HCT116 (cell line): ENCODE results near the gene CYREN. TPM values are rescaled to one million over a fixed set of nuclear protein-coding genes. Genes with fewer than 3 reads are reported as not detected.

Experiments used
- ATAC-seq: fragments of 200-7000 bp; cut with Tn5 transposase; 2 replicates; pipeline ENCODE4 v1.9.1; 2020; ENCODE audit warnings: mild to moderate bottlenecking, moderate library complexity
- BruUV-seq: library from RNA; stranded (reverse); fragments of 400-500 nt; replicated peaks from 2 replicates; lab custom pipeline; 2021; lab: Mats Ljungman, UMichigan
- CTCF ChIA-PET: fragments of 300-600 bp; sonication (Branson Sonifier 250); formaldehyde crosslinking; loops from one replicate; lab custom pipeline; 2021; ENCODE audit warnings: antibody characterized with exemption; lab: Charles Lee
- POLR2A ChIA-PET: fragments of 300-600, 350-600 bp; sonication (Branson Sonifier 250); formaldehyde crosslinking; loops from one replicate; lab custom pipeline; 2021; ENCODE audit warnings: antibody characterized with exemption; lab: Charles Lee
- RAD21 ChIA-PET, 2 experiments: fragments of 300-600 bp; sonication (Branson Sonifier 250); formaldehyde crosslinking; loops; one replicate each; lab custom pipeline; 2023; ENCODE audit warnings: low total read pairs in 2 of 2; ENCODE audit not compliant: uncharacterized antibody in 2 of 2, unreplicated experiment in 2 of 2, low non-redundant PET in 1 of 2; lab: Charles Lee
- DNase-seq: peaks from one replicate; pipeline ENCODE4 v3.0.0-alpha.2; 2010; ENCODE audit warnings: low read depth, low spot score
- H2AFZ ChIP-seq: fragments of 200-600 bp; shearing (Covaris generic), sonication (generic); 2 replicates; pipeline ENCODE4 v1.6.1; 2017; ENCODE audit warnings: low read depth, mixed run types, mixed read lengths, antibody characterized with exemption, low read length; ENCODE audit not compliant: poor library complexity, severe bottlenecking
- H3K27ac ChIP-seq: 2 replicates; pipeline ENCODE4 v1.5.1; 2012; ENCODE audit warnings: low read depth, low read length
- H3K27me3 ChIP-seq: fragments of 200-600 bp; sonication (generic); 2 replicates; pipeline ENCODE4 v1.6.1; 2016; ENCODE audit warnings: mixed run types, low read length, mixed read lengths; ENCODE audit not compliant: insufficient read depth
- H3K36me3 ChIP-seq, 2 experiments: fragments of 200-500 bp in 1 of 2; fragments of 200-600 bp in 1 of 2; sonication (Bioruptor generic) in 1 of 2; sonication (generic) in 1 of 2; 2 replicates each; pipeline versions ENCODE4 v1.5.1 to v1.6.1; 2014 to 2016; ENCODE audit warnings: low read length in 2 of 2, inconsistent platforms in 1 of 2, mixed read lengths in 1 of 2, mixed run types in 1 of 2; ENCODE audit not compliant: insufficient read depth in 2 of 2, control insufficient read depth in 1 of 2
- H3K4me1 ChIP-seq, 2 experiments: fragments of 200-600 bp in 1 of 2; sonication (generic) in 1 of 2; 2 replicates each; pipeline versions ENCODE4 v1.5.1 to v1.6.1; 2012 to 2017; ENCODE audit warnings: low read length in 2 of 2, inconsistent platforms in 1 of 2, mild to moderate bottlenecking in 1 of 2, mixed read lengths in 1 of 2, mixed run types in 1 of 2, moderate library complexity in 1 of 2; ENCODE audit not compliant: insufficient read depth in 2 of 2, control insufficient read depth in 1 of 2
- H3K4me2 ChIP-seq: fragments of 200-600 bp; sonication (generic); 2 replicates; pipeline ENCODE4 v1.6.1; 2017; ENCODE audit warnings: mixed run types, low read length, mixed read lengths
- H3K4me3 ChIP-seq, 2 experiments: fragments of 200-600 bp in 1 of 2; sonication (generic) in 1 of 2; replicated peaks in 1 of 2; 2 replicates each; pipeline ENCODE4 v1.5.1; 2011 to 2016; ENCODE audit warnings: low read length in 2 of 2, control low read depth in 1 of 2, low read depth in 1 of 2, mild to moderate bottlenecking in 1 of 2, mixed read lengths in 1 of 2, mixed run types in 1 of 2
- H3K79me2 ChIP-seq: fragments of 200-600 bp; sonication (generic); 2 replicates; pipeline ENCODE4 v1.6.1; 2017; ENCODE audit warnings: mild to moderate bottlenecking, mixed run types, low read length, moderate library complexity, mixed read lengths; ENCODE audit not compliant: insufficient read depth
- H3K9ac ChIP-seq: fragments of 200-600 bp; sonication (generic); 2 replicates; pipeline ENCODE4 v1.6.1; 2016; ENCODE audit warnings: low read length, mixed read lengths
- H3K9me2 ChIP-seq: fragments of 200-600 bp; sonication (generic), shearing (Covaris generic); 2 replicates; pipeline ENCODE4 v1.6.1; 2017; ENCODE audit warnings: mixed run types, mild to moderate bottlenecking, moderate library complexity; ENCODE audit not compliant: insufficient read depth
- H3K9me3 ChIP-seq, 2 experiments: fragments of 200-500 bp in 1 of 2; fragments of 200-600 bp in 1 of 2; sonication (Bioruptor generic) in 1 of 2; sonication (generic) in 1 of 2; 2 replicates each; pipeline ENCODE4 v1.6.1; 2014 to 2017; ENCODE audit warnings: low read length in 2 of 2, mixed read lengths in 2 of 2, inconsistent platforms in 1 of 2, low read depth in 1 of 2, mild to moderate bottlenecking in 1 of 2, mixed run types in 1 of 2, moderate library complexity in 1 of 2; ENCODE audit not compliant: control insufficient read depth in 1 of 2, insufficient read depth in 1 of 2
- H4K20me1 ChIP-seq: fragments of 200-600 bp; sonication (generic), shearing (Covaris generic); 2 replicates; pipeline ENCODE4 v1.6.1; 2017; ENCODE audit warnings: mixed run types, mild to moderate bottlenecking, moderate library complexity; ENCODE audit not compliant: insufficient read depth
- ATF3 ChIP-seq: IDR thresholded peaks from 2 replicates; pipeline ENCODE4 v1.6.1; 2012
- CEBPB ChIP-seq: IDR thresholded peaks from 2 replicates; pipeline ENCODE4 v1.6.1; 2012; ENCODE audit warnings: low read depth
- EZH2 ChIP-seq: fragments of 200-600 bp; sonication (generic); IDR thresholded peaks from 2 replicates; pipeline ENCODE4 v1.6.1; 2017; ENCODE audit warnings: antibody characterized with exemption, mixed run types
- FOSL1 ChIP-seq: IDR thresholded peaks from 2 replicates; pipeline ENCODE4 v1.6.1; 2012; ENCODE audit warnings: low read depth
- JUND ChIP-seq: IDR thresholded peaks from 2 replicates; pipeline ENCODE4 v1.6.1; 2012
- POLR2A ChIP-seq: IDR thresholded peaks from 2 replicates; pipeline ENCODE4 v1.7.0; 2011; ENCODE audit warnings: borderline replicate concordance; ENCODE audit not compliant: insufficient read depth, insufficient read length; ENCODE audit errors: extremely low read depth
- RAD21 ChIP-seq: IDR thresholded peaks from 2 replicates; pipeline ENCODE4 v1.6.1; 2012; ENCODE audit warnings: low read depth, mild to moderate bottlenecking
- REST ChIP-seq: IDR thresholded peaks from 2 replicates; pipeline ENCODE4 v1.6.1; 2012; ENCODE audit warnings: low read depth
- SP1 ChIP-seq: IDR thresholded peaks from 2 replicates; pipeline ENCODE4 v1.6.1; 2012; ENCODE audit warnings: low read depth
- SRF ChIP-seq: IDR thresholded peaks from 2 replicates; pipeline ENCODE4 v1.6.1; 2012; ENCODE audit warnings: low read depth
- ZBTB33 ChIP-seq: IDR thresholded peaks from 2 replicates; pipeline ENCODE4 v1.6.1; 2011; ENCODE audit warnings: mild to moderate bottlenecking, low read length, moderate library complexity; ENCODE audit not compliant: insufficient replicate concordance; ENCODE audit errors: extremely low read depth
- ZNF274 ChIP-seq: fragments of 200-500 bp; sonication (Bioruptor generic); IDR thresholded peaks from 2 replicates; pipeline ENCODE4 v1.6.1; 2014; ENCODE audit warnings: mild to moderate bottlenecking, low read depth, low read length, inconsistent platforms
- intact Hi-C: fragments of 100-400 bp; cut with micrococcal nuclease; formaldehyde crosslinking; loops from 2 replicates; pipeline ENCODE4 v1.10.0; 2022
- total RNA-seq: library from RNA; stranded (reverse); gene quantifications from one replicate; pipeline ENCODE4 v1.2.1, GENCODE V29; 2021; ENCODE audit not compliant: unreplicated experiment

CYREN gene
- total RNA-seq, 1 experiment from 2014 or later, result 54.5 TPM

DNA sequence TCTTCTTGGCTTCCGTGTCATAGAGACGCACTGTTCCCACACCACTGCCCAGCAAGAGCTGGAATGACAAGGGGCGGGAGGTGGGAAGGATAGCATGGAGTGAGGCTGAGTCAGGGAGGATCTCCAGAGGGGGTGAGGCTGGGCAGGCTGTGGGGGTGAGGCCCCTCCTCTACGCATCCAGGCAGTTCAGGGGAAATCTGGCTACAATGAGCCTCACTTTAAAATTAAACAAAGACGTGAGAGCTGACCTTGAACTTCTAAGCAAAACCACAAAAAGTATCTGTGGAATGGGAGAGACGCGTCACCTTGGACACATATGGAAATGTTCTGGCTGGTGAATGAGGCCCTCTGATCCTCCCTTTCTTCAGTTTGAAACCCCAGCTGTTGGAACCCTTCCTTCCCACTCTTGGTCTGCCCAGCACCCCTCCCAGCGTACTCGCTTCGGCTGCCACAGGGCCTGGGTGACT is 23.1 kb upstream of the CYREN start:
- CTCF ChIA-PET, result interaction anchor here (1.2 kb wide), 1 partner anchor 24 kb away, joined by 3 read pairs; no protein-coding TSS in a partner anchor
- H3K9me3 ChIP-seq, result no peaks in the 10 kb centered on the region
- BruUV-seq, result no TSS peak
- no peak for DNase-seq
- no peaks in the 10 kb centered on the region; a peak in 1 of 4 replicates for H3K36me3 ChIP-seq
- H3K9me2 ChIP-seq, result no peaks in the 10 kb centered on the region
- TF ChIP-seq FOSL1, result no peak
- TF ChIP-seq RAD21, result no peak
- TF ChIP-seq JUND, result no peak
- TF ChIP-seq ATF3, result no peak
- TF ChIP-seq SRF, result no peak
- TF ChIP-seq POLR2A, result no peak
- TF ChIP-seq EZH2, result no peak
- no peak for TF ChIP-seq CEBPB
- TF ChIP-seq REST, result no peak
- no peak for TF ChIP-seq ZBTB33
- TF ChIP-seq ZNF274, result no peak
- TF ChIP-seq SP1, result no peak
- H3K4me2 ChIP-seq, result no peak overlapping the region
- H3K27me3 ChIP-seq, result no peaks in the 10 kb centered on the region
- POLR2A ChIA-PET, result no interaction called here
- RAD21 ChIA-PET, result no interaction called here
- no peaks in the 10 kb centered on the region for H4K20me1 ChIP-seq
- H3K4me1 ChIP-seq, result no peaks in the 10 kb centered on the region
- no peak overlapping the region for H3K9ac ChIP-seq
- no peak overlapping the region for H3K4me3 ChIP-seq
- ATAC-seq, result no peak
- no peak overlapping the region for H3K27ac ChIP-seq
- intact Hi-C loops, result no loop called here
- no peak overlapping the region for H2AFZ ChIP-seq
- no peaks in the 10 kb centered on the region for H3K79me2 ChIP-seq
